HFF-Myc (cell line): ENCODE measurements around the gene CDH9.

Experiments
- DNase-seq: peaks from one replicate; pipeline ENCODE4 v3.0.0-alpha.2; 2011; ENCODE audit warnings: low read depth; ENCODE audit errors: extremely low read depth
- H3K4me3 ChIP-seq: replicated peaks from 2 replicates; pipeline ENCODE4 v1.5.1; 2011; ENCODE audit warnings: low read depth, mild to moderate bottlenecking, control low read depth, low read length
- CTCF ChIP-seq: IDR thresholded peaks from 2 replicates; pipeline ENCODE4 v1.5.1; 2012; ENCODE audit warnings: mild to moderate bottlenecking, low read depth, low read length, control low read depth; ENCODE audit errors: missing control alignments

The CDH9 gene

GRCh38 chr5:26932238-26932637, 106.1 kb downstream of the CDH9 start:
- no peak for DNase-seq
- no peak for TF ChIP-seq CTCF
- H3K4me3 ChIP-seq, result no peak overlapping the region

GRCh38 chr5:26921439-26921838, 116.9 kb downstream of the CDH9 start:
- no peak overlapping the region for H3K4me3 ChIP-seq
- no peak for TF ChIP-seq CTCF
- no peak for DNase-seq

- TF ChIP-seq CTCF, result no peak
- DNase-seq, result no peak
- no peak overlapping the region for H3K4me3 ChIP-seq
Observed at GRCh38 chr5:26903469-26903868, 134.9 kb downstream of the CDH9 start.

- TF ChIP-seq CTCF, result no peak
- DNase-seq, result no peak
- no peak overlapping the region for H3K4me3 ChIP-seq
Observed at GRCh38 chr5:26894719-26895263, 143.6 kb downstream of the CDH9 start.

GRCh38 chr5:26893078-26893477, 145.3 kb downstream of the CDH9 start:
- TF ChIP-seq CTCF, result no peak
- no peak for DNase-seq
- H3K4me3 ChIP-seq, result no peak overlapping the region

GRCh38 chr5:26889815-26890214, 148.6 kb downstream of the CDH9 start:
- DNase-seq, result no peak
- no peak for TF ChIP-seq CTCF
- no peak overlapping the region for H3K4me3 ChIP-seq

- no peak overlapping the region for H3K4me3 ChIP-seq
- no peak for DNase-seq
- no peak for TF ChIP-seq CTCF
Observed at GRCh38 chr5:26884481-26884880, 153.9 kb downstream of the CDH9 start.
